Smooth muscle cell of the coronary artery (primary cell): ENCODE measurements around the gene MYPOP. TPM values are rescaled to one million over a fixed set of nuclear protein-coding genes. Genes with fewer than 3 reads are reported as not detected.

Experiments used
- total RNA-seq: library from RNA; depleted of rRNA; stranded (reverse); fragments of >200 nt; gene quantifications from 2 replicates; pipeline ENCODE4 v1.2.3, GENCODE V29; 2014; ENCODE audit warnings: low replicate concordance

Gene MYPOP
- total RNA-seq, result 0.94 and 1.1 TPM in 2 replicates

GRCh38 chr19:45901912-45902650 lies at the start of gene MYPOP:
TSS of gene MYPOP (minus strand) at chr19:45902613. CDS start at chr19:45901773, 840 bp downstream.

DNA sequence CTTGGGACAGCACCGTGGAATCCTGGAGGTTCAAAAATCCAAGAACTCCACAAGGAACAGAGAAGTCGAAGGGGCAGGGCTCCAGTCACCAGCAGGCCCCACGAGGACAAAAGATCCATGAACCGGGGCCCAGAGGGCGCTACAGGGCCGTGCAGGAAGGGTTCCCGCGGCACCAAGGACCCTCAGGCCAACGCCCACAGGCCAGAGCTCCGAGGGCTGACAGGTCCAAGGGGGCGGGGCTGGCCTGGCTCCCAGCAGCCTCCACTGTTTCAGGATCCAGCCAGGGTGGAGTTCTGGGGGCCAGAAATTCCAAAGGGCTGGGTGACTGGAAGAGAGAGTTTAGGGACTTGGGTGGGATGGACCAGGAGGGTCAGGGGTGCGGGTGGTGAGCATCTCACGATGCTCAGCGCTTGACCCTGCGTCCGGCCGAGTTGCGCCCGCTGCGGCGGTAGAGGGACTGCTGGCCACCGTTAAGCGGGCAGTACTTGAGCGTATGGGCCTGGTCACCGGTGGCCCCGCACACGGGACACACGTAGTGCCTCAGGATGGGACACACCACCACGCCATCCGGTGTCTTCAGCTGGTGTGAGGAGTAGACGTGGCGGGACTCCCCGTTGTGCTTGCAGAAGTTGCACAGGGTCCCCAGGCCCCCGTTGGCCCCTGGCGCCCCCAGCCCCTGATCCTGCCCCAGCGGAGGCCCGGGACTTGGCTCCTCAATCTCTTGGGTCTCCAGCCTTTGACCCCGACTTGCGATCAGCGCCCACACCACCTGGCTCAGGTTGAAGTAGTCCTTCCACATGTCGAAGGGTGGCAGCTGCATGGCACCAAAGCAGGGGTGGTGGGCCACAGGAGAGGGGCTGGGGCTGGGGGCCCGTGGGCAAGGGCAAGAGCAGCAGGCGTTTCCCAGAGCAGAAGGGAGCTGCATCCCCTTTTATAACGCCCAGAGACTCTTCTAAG lies 11.7 kb upstream of the MYPOP start, which contains the start of gene NANOS2:
Gene NANOS2, minus strand, starts transcription at position 905 of the 957 bp plus-strand sequence. Its CDS starts 85 bp downstream, at position 820.

DNA sequence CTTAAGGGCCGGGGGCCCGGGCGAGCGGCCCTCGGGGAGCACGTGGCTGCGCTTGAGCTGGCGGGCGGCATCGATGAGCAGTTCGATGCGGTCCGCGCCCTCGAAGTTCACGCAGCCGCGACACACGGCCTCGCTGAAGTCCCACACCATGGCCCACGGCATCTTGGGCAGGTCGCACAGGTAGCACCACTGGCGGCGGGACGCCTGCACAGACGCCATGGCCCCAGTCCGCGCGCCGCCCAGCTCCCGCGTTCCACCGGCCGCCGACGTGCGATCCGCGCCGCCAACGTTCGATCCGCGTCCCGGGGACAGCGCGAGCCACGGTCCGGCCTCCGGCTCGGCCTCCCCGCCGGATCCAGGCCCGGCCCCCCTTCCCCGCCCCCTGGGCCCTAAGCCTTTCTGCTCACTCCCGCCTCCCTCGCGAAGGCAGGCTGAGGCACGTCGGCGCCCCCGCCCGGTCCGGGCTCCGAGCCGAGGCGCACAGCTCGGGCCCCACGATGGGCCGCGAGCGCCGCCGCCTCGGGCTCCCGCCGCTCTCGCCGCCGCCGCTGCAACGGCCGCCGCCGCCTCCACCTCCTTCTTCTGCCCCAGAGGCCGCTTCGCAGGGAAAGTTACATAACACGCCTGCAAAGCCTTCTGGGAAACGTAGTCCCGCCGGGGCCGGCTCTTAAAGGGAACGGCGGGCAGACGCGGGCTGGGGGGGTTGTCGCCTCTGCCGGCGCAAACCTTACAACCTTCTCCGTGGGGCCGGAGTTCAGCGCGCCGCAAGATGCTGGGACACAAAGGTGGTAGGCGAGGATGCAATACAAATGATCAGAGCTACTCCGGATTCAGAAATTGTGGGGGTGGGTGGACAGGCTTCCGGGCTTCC lies 16.6 kb downstream of the MYPOP start, which contains the start of gene IRF2BP1:
Gene IRF2BP1, minus strand, starts transcription at position 586 of the 871 bp plus-strand sequence. Its CDS starts 367 bp downstream, at position 219.

GRCh38 chr19:45863840-45864628 lies 38.4 kb downstream of the MYPOP start, which contains the start of gene FOXA3:
TSS of gene FOXA3 (plus strand) at chr19:45864326. CDS start at chr19:45864457, 131 bp downstream.

GRCh38 chr19:45862564-45863334 lies 39.7 kb downstream of the MYPOP start, which contains the start of gene SYMPK:
TSS of gene SYMPK (minus strand) at chr19:45863147. CDS start at chr19:45854495, 8,652 bp downstream.

Other genes starting within 250 kb of the MYPOP start
- gene GIPR, start 234.4 kb downstream of the MYPOP start, total RNA-seq, result 1.8 TPM in 1 of 2 replicates, not detected in the other
- gene SNRPD2, start 210.7 kb downstream of the MYPOP start, total RNA-seq, result 966 and 1,002 TPM in 2 replicates
- 3.2 and 10.4 TPM in 2 replicates for gene QPCTL, start 209.9 kb downstream of the MYPOP start, total RNA-seq
- gene FBXO46, start 171.7 kb downstream of the MYPOP start, total RNA-seq, result 2.3 and 3.5 TPM in 2 replicates
- gene MEIOSIN, start 169.2 kb downstream of the MYPOP start, total RNA-seq, result not detected in 2 replicates
- 4.1 and 6.2 TPM in 2 replicates for gene SIX5, start 133.4 kb downstream of the MYPOP start, total RNA-seq
- 28.9 and 131 TPM in 2 replicates for gene DMPK, start 120.1 kb downstream of the MYPOP start, total RNA-seq
- 14.3 and 21.6 TPM in 2 replicates for gene DMWD, start 109.8 kb downstream of the MYPOP start, total RNA-seq
- gene RSPH6A, start 87.3 kb downstream of the MYPOP start, total RNA-seq, result 0.08 TPM in 1 of 2 replicates, not detected in the other
- gene SYMPK, start 39.5 kb downstream of the MYPOP start, total RNA-seq, result 29.4 and 46.5 TPM in 2 replicates
- not detected in 2 replicates for gene FOXA3, start 38.3 kb downstream of the MYPOP start, total RNA-seq
- gene IRF2BP1, start 16.5 kb downstream of the MYPOP start, total RNA-seq, result 14.5 and 24.1 TPM in 2 replicates
- gene NANOS2, start 12.2 kb upstream of the MYPOP start, total RNA-seq, result not detected in 2 replicates
- 0.23 and 1.2 TPM in 2 replicates for gene NOVA2, start 71.3 kb upstream of the MYPOP start, total RNA-seq
- 6.0 and 6.4 TPM in 2 replicates for gene CCDC61, start 92.9 kb upstream of the MYPOP start, total RNA-seq
- gene PGLYRP1, start 120.4 kb upstream of the MYPOP start, total RNA-seq, result not detected in 2 replicates
- under 0.01 TPM in 1 of 2 replicates, not detected in the other for gene IGFL4, start 138.4 kb upstream of the MYPOP start, total RNA-seq
- not detected in 2 replicates for gene IGFL3, start 222.1 kb upstream of the MYPOP start, total RNA-seq
- not detected in 2 replicates for gene IGFL2, start 245.6 kb upstream of the MYPOP start, total RNA-seq